NCI-H82 treated with DMSO at 0.1 percent for 48 hours (cell line): ENCODE data around the gene FGF11.

ENCODE experiments used
- DNase-seq: peaks from one replicate; lab custom pipeline; 2025; ENCODE audit not compliant: unreplicated experiment; lab: John Stamatoyannopoulos, UW

FGF11 gene

DNA sequence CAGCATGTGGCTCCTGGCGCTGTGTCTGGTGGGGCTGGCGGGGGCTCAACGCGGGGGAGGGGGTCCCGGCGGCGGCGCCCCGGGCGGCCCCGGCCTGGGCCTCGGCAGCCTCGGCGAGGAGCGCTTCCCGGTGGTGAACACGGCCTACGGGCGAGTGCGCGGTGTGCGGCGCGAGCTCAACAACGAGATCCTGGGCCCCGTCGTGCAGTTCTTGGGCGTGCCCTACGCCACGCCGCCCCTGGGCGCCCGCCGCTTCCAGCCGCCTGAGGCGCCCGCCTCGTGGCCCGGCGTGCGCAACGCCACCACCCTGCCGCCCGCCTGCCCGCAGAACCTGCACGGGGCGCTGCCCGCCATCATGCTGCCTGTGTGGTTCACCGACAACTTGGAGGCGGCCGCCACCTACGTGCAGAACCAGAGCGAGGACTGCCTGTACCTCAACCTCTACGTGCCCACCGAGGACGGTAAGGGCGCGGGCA lies 31.0 kb upstream of the FGF11 start:
- DNase-seq: no peak

DNA sequence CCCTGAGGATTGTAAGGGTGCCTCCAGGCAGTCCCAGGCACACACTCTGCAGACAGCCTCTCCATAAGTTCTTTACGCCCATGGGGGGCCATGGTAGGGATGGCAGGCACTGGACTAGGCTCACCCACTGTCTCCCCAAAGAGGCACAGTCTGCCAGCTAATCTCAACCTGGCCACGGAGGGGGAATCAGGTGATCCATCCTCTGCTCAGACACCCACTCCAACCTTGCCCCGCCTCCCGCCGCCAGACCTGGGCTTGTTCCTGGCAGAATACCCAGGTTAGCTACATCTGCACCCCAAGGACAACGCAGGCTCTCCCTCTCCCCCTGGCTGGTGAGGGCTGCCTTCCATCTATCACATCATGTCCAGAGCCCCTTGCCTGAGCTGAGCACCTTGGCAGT lies 30.4 kb upstream of the FGF11 start:
- DNase-seq: no peak

DNA sequence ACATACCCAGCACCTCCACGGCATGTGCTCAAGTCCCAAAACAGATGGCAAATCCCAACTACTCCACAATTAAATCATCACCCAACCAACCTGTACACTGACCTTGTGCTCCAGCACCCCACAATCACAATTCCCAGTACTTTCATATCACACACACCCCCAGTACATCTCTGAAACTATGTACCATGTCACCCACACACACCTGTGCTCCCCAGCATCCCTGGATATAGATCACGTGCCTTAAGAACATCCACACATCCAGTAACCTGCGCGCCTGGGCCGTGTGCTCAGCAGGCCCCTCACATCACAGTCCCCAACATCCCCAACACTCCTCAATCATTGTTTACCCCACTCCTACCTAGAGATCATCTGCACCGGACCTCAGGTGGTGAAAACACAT lies 29.6 kb upstream of the FGF11 start:
- DNase-seq: no peak

DNA sequence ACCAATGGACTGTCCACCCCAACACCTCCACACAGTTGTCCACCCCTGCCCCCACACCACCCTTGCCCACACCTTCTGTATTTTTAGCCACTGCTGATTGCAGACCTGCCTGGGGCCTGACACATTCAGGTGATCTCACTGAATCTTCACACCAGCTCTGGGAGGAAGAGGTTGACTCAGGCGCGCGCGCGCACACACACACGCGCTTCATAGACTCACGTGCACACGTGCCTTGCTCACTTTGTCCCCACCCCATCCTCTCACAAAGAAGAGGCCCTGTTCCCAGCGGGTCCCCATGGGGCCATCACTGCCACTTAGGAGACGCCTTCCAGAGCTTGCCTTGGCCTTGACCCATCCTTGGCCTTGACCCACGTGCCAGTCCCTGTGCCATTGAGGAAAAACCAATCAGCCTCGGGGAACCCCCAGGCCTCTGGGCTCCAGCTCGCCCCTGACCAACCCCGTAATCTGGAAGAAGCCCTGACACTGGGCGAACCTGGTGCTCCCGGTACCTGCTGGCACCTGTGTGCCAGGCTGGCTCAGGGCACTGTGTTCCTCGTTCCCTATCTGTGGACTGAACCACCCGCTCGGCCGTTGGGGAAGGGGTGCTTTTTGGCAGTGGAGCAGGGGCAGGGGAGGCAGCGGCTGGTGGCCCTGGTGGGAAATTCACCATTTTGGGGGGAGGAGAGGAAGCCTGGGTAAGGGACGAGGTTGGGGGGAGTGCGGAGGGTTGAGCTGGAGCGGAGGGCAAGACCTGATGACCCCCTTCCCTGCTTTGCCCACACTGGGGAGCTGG lies 28.5 kb upstream of the FGF11 start:
- DNase-seq: no peak

DNA sequence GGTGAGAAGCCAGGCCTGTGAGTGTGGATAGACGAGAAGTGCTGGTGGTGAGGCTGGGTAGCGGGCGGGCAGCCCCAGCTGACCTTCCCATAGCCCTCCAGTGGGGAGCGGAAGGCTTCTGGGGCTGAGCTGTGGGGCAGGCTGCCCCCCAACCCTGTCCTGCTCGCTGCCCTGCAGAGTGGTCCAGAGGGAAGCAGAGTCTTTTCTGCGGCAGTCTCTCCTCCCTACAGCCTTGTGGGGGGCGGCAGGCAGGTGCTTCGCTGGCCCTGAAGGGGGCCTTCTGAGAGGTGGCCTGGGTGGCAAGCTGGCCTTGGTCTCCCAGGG lies 27.9 kb upstream of the FGF11 start:
- no peak for DNase-seq

DNA sequence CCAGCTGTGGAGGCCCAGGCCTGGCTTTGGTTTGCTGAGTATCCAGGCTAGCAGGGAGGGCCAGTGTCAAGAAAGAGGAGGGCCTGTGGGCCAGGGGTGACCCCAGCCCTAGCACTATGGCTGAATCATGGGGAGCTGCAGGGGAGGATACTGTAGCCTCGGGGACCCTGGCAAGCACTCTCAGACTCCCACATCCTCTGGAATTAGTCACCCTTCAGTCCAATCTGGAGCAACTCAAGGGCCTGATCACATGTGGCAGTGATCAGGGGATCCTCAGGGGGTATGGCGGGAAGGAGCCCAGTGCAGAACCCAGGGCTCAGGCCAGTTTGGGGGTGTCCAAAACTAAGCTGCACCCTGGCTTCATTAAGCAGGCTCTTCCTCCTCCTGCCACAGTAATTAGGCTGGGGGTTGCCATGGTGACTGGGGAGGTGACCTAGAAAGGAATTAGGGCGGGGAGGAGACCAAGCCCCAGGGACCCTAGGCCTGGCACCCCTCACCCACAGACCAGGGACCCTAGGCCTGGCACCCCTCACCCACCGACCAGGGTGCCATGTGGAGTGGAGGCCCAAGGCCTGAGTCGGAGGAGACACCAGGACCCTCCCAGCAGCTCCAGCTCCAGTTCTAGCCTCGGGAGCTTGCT lies 25.8 kb upstream of the FGF11 start:
- no peak for DNase-seq

DNA sequence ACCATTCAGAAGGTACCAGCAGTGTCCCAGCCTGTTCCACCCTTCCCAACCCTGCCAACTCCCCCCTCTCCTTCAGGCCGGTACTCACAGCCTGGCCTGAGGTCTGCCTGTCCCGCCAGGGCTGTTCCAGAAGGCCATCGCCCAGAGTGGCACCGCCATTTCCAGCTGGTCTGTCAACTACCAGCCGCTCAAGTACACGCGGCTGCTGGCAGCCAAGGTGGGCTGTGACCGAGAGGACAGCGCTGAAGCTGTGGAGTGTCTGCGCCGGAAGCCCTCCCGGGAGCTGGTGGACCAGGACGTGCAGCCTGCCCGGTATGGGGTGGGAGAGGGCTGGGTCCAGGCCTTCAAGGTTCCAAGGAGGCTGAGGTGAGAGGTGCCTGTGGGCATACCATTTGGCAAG lies 24.5 kb upstream of the FGF11 start:
- no peak for DNase-seq

DNA sequence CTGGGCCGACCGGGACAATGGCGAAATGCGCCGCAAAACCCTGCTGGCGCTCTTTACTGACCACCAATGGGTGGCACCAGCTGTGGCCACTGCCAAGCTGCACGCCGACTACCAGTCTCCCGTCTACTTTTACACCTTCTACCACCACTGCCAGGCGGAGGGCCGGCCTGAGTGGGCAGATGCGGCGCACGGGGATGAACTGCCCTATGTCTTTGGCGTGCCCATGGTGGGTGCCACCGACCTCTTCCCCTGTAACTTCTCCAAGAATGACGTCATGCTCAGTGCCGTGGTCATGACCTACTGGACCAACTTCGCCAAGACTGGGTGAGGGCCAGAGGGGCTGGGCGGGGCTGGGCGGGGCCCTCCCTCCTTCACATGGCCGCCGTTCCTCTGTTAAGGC lies 23.5 kb upstream of the FGF11 start:
- DNase-seq: no peak

DNA sequence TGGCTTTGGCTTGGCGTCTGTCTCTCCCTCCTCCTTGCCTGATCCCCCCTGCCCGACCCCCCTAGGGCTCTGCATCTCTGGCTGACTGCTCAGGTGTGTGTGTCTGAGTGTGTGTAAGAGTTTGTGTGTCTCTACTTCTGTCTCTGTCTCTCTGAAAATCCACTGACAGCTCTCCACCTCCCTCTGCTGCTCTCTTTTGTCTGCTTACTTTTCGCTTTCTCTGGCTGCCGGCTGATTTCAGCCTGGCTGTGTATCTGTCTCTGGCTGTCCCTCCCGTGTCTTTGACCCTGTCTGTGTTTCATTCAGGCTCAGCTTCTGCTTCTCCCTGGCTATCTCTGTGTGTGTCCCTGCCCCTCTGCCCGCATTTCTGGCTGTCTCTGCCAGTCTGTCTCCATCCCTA lies 23.0 kb upstream of the FGF11 start:
- DNase-seq: no peak

DNA sequence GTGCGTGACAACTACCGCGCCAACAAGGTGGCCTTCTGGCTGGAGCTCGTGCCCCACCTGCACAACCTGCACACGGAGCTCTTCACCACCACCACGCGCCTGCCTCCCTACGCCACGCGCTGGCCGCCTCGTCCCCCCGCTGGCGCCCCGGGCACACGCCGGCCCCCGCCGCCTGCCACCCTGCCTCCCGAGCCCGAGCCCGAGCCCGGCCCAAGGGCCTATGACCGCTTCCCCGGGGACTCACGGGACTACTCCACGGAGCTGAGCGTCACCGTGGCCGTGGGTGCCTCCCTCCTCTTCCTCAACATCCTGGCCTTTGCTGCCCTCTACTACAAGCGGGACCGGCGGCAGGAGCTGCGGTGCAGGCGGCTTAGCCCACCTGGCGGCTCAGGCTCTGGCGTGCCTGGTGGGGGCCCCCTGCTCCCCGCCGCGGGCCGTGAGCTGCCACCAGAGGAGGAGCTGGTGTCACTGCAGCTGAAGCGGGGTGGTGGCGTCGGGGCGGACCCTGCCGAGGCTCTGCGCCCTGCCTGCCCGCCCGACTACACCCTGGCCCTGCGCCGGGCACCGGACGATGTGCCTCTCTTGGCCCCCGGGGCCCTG lies 22.2 kb upstream of the FGF11 start:
- no peak for DNase-seq

DNA sequence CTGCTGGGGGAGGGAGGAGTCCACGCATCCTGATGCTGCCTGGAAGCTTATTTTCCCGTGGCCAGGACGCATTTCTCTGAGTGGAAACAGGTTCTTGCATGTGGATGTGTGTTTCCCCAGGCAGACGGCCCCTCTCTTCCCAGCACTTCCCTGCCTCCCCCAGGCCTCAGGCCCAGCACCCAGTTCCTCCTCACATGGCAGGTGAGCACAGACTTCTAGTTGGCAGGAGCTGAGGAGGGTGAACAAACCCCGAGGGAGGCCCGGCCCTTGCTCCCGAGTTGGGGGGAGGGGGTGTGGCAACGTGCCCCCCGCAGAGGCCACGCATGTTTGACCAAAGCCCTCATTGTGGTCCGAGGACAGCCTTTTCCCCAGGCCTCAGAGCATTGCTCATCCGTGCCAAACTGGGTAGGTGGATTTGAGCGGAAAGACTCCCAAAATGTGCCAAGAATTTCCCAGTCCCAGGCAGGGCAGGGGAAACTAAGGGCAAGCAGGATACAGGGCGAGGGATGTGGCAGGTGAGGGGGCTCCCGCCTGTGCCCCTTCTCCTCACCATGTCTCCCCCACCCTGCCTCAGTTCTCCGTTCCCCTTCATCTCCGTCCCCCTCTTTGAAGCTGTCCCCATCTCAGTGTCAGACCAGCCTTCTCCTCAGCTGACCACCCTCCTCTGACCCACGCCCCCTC lies 20.7 kb upstream of the FGF11 start:
- no peak for DNase-seq

DNA sequence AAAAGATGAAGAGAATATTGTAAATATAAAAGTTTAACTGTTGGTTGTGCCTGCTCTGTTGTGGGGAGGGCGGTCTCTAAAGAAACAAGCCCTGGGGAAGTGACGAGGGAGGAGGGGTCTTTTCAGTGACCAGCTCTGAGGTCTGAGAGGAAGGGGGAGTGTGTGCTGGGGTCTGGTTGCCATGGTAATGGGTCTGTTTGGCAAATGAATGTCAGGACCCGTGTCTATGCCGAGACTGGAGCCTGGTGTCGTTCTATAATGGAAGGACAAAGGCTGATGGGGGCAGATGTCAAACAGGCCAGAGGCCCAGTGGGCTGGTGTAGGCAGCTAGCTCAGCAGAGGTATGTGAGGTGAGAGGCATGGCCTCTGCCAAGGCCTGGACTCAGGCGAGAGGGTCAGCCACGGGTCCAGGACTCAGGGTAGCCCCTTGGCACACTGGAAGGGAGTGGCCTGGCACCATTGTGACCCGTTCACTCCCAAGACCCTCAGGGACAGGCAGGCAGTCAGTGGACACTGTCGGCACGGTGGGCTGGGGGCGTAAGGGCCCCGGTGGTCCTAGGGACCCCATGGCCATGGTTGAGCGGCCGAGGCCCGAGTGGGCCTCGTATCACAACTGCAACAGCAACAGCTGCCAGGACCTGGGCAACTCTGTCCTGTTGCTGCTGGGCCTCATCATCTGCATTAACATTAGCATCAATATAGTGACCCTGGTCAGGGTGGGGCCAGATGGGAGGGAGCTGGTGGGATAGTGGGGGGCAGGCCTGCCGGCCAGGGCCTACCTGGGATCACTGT lies 19.3 kb upstream of the FGF11 start, which contains the start of gene SPEM1:
Gene SPEM1 (plus strand): TSS at position 506 of the 792 bp plus-strand sequence. CDS start 61 bp downstream, at position 567.
- no peak for DNase-seq

DNA sequence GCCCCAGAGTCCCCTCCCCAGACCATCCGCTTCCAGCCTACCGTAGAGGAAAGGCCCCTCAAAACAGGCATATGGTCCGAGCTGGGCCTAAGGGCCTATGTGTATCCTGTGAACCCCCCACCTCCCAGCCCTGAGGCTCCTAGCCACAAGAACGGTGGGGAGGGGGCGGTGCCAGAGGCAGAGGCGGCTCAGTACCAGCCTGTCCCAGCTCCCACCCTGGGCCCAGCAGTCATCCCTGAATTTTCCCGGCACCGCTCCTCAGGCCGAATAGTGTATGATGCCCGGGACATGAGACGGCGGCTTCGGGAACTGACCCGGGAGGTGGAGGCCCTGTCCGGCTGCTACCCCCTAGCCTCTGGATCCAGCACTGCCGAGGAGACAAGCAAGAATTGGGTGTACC lies 18.1 kb upstream of the FGF11 start:
- DNase-seq: no peak

DNA sequence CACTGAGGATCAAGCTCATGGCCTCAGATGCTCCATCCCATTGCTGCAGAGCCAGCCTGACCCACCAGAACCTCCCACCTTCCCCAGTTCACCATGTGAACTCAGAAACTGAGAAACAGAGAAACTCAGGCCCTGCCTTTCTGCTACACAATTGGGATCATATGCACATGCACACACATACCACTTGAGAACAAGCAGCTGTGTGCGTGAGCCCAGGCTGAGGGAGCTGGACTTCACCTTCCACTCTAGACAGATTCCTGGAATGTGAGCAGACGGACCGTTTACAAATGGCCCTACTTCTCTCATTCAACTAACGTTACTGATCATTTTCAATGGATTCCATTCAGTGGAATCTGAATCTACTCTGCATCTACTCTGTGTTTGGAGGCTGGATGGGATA lies 15.6 kb upstream of the FGF11 start:
- no peak for DNase-seq

DNA sequence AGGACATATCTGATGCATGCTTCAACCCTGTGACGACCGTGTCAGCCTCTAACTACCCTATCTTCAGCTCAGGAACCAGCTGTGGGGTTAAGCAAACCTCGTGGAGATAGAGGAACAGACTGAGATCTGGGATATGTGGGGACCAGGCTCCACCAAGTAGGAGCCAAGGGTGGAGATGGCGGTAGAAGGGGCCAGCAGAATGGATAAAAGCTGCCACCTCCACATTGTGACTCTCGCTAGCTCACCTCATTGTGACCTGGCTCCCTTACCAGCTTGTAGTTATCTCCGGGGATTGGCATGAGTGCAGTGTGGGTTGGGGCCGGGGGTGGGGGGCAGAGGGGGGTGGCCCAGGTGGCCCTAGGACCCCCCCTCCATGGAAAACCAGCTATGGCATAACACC lies 14.0 kb upstream of the FGF11 start, which contains the start of gene SPEM2:
Gene SPEM2 (plus strand): TSS at position 301 of the 400 bp plus-strand sequence. CDS start 73 bp downstream, at position 374.
- no peak for DNase-seq

DNA sequence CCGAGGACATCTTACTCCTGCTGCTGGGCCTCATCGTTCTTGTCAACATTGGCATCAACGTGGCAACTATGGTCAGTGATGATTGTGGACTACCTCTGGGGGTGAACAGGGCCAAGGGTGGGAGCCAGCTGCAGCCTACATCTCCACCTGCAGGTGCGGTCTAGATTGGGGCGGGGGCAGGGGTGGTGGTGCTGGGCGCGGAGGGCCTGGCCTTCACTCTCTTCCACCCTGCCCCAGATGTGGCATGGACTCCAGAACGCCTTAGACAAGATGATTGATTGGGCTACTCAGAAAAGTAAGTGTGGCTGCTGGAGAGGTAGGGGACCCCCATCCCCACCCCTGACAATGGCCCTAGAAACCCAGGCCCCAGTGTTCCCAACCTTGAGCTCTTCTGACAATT lies 13.6 kb upstream of the FGF11 start:
- no peak for DNase-seq

DNA sequence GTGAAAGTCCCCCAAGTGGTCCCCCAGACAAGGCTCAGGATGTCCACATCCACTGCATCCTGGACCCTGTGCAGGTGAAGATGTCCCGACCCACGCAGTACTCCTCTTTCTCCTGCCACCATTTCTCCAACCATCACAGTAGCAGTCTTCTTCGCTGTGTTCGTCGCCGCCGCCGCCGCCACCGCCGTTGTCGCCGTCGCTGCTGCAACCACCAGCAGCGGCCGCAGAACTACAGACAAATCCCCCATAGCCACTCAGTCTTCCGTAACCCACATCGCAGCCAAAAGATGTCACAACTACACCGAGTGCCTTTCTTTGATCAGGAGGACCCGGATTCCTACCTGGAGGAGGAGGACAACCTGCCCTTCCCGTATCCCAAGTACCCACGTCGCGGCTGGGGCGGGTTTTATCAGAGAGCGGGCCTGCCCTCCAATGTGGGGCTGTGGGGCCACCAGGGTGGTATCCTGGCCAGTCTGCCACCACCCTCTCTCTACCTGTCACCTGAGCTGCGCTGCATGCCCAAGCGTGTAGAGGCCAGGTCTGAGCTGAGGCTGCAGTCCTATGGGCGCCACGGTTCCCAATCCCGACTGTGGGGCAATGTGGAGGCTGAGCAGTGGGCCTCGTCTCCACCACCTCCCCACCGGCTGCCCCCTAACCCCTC lies 13.0 kb upstream of the FGF11 start:
- DNase-seq: no peak

DNA sequence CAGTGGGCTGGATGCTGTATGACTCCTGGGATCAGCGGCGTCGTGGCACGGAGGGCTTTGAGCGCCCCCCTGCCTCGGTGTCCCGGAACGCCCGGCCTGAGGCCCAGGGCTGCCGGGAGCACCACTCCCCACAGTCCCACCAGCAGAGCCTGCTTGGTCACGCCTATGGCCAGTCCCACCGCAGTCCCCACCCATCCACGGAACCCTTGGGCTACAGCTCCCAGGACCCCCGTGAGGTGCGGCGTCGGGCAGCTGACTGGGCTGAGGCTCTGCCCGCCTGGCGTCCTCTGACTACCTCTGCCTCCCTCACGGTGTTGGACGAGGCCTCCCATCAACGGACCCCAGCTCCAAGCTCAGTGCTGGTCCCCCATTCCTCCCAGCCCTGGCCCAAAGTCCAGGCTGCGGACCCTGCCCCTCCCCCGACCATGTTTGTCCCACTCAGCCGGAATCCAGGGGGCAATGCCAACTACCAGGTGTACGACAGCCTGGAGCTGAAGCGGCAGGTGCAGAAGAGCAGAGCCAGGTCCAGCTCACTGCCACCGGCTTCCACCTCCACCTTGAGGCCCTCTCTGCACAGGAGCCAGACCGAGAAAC lies 12.3 kb upstream of the FGF11 start:
- DNase-seq: no peak

DNA sequence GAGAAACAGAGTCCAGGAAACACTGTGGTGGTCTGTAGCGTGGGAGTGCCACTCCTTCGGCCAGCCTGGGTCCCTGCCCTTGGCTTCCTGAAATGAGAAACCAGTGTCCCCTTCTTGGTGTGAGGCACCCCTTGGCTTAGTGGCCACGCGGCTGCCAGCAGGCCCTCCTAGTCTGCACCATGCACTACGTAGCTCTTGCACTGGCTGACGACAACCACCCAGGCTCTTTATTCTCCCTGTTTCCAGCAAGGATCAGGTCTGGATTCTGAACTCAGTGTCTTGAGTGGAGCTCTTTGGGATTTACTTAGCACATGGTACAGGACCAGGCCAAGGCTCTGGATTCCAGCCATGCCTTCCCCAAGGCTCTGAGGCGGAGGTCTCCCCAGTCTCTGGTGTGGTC lies 11.8 kb upstream of the FGF11 start:
- no peak for DNase-seq

DNA sequence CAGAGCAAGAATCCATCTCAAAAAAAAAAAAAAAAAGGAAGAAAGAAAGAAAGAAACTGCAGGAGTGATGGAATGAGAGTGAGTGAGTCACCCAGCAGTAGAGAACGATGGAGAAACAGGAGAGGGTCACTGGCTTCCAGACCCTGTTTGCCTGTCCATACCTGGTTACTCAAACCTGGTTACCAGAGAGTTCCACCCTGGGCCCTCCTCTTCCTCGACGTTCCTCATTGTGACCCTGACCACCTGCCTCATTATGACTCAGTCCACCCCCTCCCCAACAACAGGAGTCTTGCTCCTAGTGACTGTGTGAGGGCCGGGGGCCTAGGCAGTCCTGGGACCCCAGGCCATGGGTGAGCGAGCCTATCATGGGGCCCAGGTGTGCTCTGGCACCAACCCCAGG lies 10.8 kb upstream of the FGF11 start, which contains the start of gene SPEM3:
Gene SPEM3 (plus strand): TSS at position 301 of the 400 bp plus-strand sequence. CDS start 46 bp downstream, at position 347.
- DNase-seq: no peak
